ENCODE results near the gene CHRDL2. TPM values are rescaled to one million over a fixed set of nuclear protein-coding genes. Genes with fewer than 3 reads are reported as not detected.
A peak's percentile ranks its signal among the peaks of the same experiment; 100 is the strongest.

Gene CHRDL2
- total and polyA plus RNA-seq, 2 donors from 2014 or later, result 2.0 to 3.9 TPM

DNA sequence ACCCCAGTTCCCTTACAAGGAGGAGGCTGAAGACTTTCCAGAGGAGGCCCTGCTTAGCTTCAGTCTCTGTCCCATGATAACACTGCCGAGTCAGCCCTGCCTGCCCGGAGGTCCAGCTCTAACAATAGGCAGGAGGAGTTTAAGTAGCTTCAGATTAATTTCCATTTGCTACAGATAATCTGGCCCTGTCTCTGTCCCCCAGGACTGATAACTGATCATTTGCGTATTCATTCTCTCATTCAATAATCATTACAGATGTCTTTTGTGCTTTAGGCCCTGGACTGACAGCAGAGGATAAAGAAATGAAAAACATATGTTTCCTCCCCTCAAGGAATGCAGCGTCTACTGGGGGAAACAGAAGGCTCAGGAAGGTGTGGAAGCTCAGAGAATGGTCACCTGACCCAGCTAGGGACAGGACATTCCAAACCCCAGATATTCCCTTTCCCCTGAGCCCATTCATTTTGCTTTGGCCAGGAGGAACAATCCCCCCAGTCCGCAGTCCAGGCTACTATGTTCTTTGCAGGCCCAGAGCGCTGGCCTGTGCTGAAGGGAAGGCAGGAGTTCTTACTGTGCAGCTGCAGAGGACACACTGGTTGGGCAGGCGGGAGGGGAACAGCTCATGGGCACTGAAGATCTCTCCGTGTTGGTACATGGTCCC is 20.8 kb downstream of the CHRDL2 start:
- Histone ChIP-seq H3K9me3 (ENCODE audit: control insufficient read depth in 2 of 3, insufficient read depth in 1 of 3, low read length in 3 of 3) (no peaks in the 10 kb centered on the region), H3K27me3 (ENCODE audit: control insufficient read depth, insufficient read depth, low read length) (no peaks in the 10 kb centered on the region), H3K36me3 (ENCODE audit: control insufficient read depth in 2 of 3, insufficient read depth in 3 of 3, low read length in 3 of 3) (no peaks in the 10 kb centered on the region), H3K4me1 (ENCODE audit: control insufficient read depth in 2 of 3, insufficient read depth in 2 of 3, low read depth in 1 of 3, low read length in 3 of 3) (no peaks in the 10 kb centered on the region), H3K4me3 (ENCODE audit: low read length in 3 of 3) (no peak overlapping the region), H3K9ac (ENCODE audit: low read length in 3 of 3) (no peak overlapping the region), H3K27ac (ENCODE audit: low read depth in 2 of 2, low read length in 2 of 2) (no peak overlapping the region)
- no peak for DNase-seq
- intact Hi-C loops (cut with DNase I), result no loop called here
- TF ChIP-seq, protein P1, sequence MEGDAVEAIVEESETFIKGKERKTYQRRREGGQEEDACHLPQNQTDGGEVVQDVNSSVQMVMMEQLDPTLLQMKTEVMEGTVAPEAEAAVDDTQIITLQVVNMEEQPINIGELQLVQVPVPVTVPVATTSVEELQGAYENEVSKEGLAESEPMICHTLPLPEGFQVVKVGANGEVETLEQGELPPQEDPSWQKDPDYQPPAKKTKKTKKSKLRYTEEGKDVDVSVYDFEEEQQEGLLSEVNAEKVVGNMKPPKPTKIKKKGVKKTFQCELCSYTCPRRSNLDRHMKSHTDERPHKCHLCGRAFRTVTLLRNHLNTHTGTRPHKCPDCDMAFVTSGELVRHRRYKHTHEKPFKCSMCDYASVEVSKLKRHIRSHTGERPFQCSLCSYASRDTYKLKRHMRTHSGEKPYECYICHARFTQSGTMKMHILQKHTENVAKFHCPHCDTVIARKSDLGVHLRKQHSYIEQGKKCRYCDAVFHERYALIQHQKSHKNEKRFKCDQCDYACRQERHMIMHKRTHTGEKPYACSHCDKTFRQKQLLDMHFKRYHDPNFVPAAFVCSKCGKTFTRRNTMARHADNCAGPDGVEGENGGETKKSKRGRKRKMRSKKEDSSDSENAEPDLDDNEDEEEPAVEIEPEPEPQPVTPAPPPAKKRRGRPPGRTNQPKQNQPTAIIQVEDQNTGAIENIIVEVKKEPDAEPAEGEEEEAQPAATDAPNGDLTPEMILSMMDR (IDR thresholded peaks at IDR 0.05; ENCODE audit: borderline replicate concordance, extremely low read depth, insufficient read depth), result no peak
- FAIRE-seq, result no peak

DNA sequence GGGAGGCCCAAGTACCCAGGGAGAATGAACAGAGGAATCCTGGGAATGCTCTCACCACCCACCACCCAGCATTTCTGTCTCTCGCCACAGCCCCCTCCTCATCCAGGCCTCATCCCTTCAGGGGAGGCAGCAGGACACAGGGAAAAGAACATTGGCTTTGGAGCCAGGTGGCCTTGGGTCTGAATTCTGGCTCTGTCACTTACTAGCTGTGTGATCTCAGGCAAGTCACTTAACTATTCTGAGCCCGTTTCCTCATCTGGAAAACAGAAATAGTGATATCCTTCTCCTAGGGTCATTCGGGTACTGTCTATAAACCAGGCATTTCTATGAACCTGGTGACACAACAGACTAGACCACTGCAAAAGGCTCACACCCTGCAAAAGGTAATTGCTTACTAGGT is 22.1 kb downstream of the CHRDL2 start:
- intact Hi-C loops (cut with DNase I), result no loop called here

DNA sequence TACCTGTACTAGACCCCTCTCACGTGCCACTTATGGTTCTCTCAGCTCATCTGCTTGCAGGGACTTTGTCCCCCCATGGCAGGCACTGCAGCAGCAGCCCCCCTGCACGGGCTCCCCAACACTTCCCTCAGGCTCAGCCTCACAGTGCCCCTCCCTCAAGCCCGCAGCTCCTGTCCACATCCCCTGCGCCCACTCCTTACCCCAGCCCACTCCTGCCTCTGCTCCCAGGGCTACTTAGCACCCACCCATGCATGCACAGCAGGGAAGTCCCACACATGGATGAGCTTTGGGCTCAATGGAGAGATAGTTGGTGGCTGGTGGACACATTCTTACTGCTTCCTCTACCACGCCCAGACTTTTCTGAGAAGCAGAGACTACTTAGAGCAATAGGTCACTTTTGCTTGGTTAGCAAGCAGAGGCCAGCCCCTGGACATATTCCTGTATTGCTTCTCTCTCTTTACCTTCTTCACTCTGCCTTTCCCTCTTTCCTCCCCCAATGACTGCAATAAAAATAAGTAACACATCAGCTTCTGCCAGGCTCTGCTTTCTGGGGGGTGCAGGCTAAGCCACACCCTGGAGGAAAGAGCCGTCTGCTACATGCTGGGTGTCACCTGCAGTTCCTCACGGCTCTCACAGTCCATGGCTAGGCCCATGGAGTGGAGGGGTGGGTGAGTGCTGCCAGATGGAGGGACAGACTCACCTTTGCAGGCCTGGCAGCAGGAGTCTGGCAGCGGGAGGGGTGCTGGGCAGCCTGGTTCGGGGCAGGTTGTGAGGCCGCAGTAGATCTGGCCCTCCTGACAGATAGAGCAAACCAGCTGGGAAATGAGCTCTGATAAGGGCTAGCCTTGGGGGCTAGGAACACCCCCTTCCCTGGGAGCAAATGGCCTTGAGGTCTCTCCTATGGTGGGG is 23.4 kb downstream of the CHRDL2 start:
- peak in 1 of 5 donors; percentile 28 for DNase-seq
- Histone ChIP-seq H3K9me3 (ENCODE audit: control insufficient read depth in 2 of 3, insufficient read depth in 1 of 3, low read length in 3 of 3) (no peaks in the 10 kb centered on the region), H3K27ac (ENCODE audit: low read depth in 2 of 2, low read length in 2 of 2) (no peak overlapping the region), H3K9ac (ENCODE audit: low read length in 3 of 3) (no peak overlapping the region), H3K27me3 (ENCODE audit: control insufficient read depth, insufficient read depth, low read length) (no peaks in the 10 kb centered on the region), H3K4me1 (ENCODE audit: control insufficient read depth in 2 of 3, insufficient read depth in 2 of 3, low read depth in 1 of 3, low read length in 3 of 3) (no peaks in the 10 kb centered on the region), H3K4me3 (ENCODE audit: low read length in 3 of 3) (no peak overlapping the region), H3K36me3 (ENCODE audit: control insufficient read depth in 2 of 3, insufficient read depth in 3 of 3, low read length in 3 of 3) (no peaks in the 10 kb centered on the region)
- TF ChIP-seq, protein P1 (IDR thresholded peaks at IDR 0.05; ENCODE audit: borderline replicate concordance, extremely low read depth, insufficient read depth), result no peak
- intact Hi-C loops (cut with DNase I), result no loop called here
- FAIRE-seq, result no peak

More for the DNA sequence above, 22.1 kb downstream of the CHRDL2 start:
- H3K9ac ChIP-seq (ENCODE audit: low read length in 3 of 3), result no peak overlapping the region
- no peaks in the 10 kb centered on the region for H3K9me3 ChIP-seq (ENCODE audit: control insufficient read depth in 2 of 3, insufficient read depth in 1 of 3, low read length in 3 of 3)
- DNase-seq (no peak), FAIRE-seq (no peak)
- no peaks in the 10 kb centered on the region for H3K27me3 ChIP-seq (ENCODE audit: control insufficient read depth, insufficient read depth, low read length)
- H3K36me3 ChIP-seq (ENCODE audit: control insufficient read depth in 2 of 3, insufficient read depth in 3 of 3, low read length in 3 of 3), result no peaks in the 10 kb centered on the region
- H3K27ac ChIP-seq (ENCODE audit: low read depth in 2 of 2, low read length in 2 of 2), result no peak overlapping the region
- TF ChIP-seq, protein P1 (IDR thresholded peaks at IDR 0.05; ENCODE audit: borderline replicate concordance, extremely low read depth, insufficient read depth), result no peak
- H3K4me3 ChIP-seq (ENCODE audit: low read length in 3 of 3), result no peak overlapping the region
- H3K4me1 ChIP-seq (ENCODE audit: control insufficient read depth in 2 of 3, insufficient read depth in 2 of 3, low read depth in 1 of 3, low read length in 3 of 3), result no peaks in the 10 kb centered on the region
